VCaP (cell line): ENCODE results near the gene AGXT2.
A peak's percentile ranks its signal among the peaks of the same experiment; 100 is the strongest.

Source experiments
- H3K27ac ChIP-seq: fragments of 450-650 bp; 2 replicates; pipeline ENCODE4 v1.5.1; 2017
- TF ChIP-seq, protein P1 (sequence below): fragments of 450-650 bp; conservative IDR thresholded peaks from 2 replicates; pipeline ENCODE4 v1.5.1; 2017; ENCODE audit warnings: mild to moderate bottlenecking, moderate library complexity

Gene AGXT2

DNA sequence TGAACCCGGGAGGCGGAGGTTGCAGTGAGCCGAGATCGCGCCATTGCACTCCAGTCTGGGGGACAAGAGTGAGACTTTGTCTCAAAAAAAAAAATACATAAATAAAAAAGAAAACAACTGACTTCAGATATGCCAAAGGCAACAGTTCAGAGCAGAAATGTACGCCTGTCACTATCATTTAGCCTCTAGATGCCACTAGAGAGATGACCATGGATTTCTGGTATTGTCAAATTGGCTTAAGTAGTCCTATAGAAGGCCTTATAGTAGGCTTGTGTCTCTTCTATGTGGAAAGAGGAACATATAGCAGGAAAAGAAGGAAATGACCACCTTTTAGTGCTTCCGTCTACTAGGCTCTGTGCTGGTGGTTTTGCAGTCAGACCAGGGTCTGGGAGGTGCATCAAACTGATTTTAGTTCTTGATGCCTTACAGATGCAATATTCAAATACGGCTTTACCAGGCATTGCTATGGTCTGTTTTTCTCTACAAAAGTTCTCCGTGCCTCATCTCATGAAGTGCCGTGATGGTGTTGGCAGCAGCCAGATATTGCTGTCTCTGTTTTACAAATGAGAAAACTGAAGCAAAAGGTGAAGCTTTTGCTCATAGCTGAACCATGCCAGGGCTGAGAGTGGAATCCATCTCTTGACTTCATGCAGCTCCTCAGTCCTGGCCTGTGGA lies 17.2 kb downstream of the AGXT2 start:
- TF ChIP-seq, protein P1, sequence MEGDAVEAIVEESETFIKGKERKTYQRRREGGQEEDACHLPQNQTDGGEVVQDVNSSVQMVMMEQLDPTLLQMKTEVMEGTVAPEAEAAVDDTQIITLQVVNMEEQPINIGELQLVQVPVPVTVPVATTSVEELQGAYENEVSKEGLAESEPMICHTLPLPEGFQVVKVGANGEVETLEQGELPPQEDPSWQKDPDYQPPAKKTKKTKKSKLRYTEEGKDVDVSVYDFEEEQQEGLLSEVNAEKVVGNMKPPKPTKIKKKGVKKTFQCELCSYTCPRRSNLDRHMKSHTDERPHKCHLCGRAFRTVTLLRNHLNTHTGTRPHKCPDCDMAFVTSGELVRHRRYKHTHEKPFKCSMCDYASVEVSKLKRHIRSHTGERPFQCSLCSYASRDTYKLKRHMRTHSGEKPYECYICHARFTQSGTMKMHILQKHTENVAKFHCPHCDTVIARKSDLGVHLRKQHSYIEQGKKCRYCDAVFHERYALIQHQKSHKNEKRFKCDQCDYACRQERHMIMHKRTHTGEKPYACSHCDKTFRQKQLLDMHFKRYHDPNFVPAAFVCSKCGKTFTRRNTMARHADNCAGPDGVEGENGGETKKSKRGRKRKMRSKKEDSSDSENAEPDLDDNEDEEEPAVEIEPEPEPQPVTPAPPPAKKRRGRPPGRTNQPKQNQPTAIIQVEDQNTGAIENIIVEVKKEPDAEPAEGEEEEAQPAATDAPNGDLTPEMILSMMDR: no peak; the same call in 1 of the 2 replicates
- no peak overlapping the region for H3K27ac ChIP-seq

DNA sequence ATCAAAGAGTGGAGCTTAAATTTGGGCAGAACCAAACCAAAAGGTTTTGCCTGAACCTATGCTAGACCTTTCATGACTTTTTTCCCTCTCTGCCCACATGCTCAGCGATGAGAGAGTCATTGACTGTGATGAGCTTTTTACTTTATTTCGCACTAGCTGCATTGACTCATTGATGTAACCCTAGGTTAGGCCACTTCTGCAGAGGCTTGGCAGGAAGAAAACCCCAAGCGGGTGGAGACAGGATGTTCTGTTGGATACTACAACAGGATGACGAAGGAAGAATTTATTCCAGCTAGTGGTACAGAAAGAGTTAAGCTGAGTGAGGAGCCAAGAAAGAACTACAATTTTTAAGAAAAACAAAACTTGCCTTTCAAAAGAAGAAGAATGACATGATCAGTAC lies 18.4 kb downstream of the AGXT2 start:
- H3K27ac ChIP-seq: no peak overlapping the region
- TF ChIP-seq, protein P1: no peak

DNA sequence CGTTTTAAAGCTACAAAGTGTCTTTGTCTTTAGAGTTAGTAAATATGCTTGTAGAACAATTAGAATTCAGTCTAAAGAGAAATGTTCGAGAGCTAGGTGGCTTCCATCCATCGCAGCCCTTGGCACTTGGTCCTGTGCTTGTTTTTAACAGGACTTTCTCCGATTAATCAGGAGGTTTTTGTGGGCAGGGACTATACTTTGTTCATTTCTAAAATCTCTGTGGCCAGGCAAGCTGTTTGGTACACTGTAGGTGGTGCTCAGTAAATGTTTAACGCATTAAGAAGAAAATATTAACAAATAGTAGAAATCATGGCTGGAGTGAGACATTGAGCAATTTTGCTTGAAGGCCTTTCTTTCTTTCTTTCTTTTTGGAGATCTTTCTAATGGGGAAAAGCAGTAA lies 20.8 kb downstream of the AGXT2 start:
- peak overlapping the region; percentile 27 for H3K27ac ChIP-seq
- TF ChIP-seq, protein P1: no peak

DNA sequence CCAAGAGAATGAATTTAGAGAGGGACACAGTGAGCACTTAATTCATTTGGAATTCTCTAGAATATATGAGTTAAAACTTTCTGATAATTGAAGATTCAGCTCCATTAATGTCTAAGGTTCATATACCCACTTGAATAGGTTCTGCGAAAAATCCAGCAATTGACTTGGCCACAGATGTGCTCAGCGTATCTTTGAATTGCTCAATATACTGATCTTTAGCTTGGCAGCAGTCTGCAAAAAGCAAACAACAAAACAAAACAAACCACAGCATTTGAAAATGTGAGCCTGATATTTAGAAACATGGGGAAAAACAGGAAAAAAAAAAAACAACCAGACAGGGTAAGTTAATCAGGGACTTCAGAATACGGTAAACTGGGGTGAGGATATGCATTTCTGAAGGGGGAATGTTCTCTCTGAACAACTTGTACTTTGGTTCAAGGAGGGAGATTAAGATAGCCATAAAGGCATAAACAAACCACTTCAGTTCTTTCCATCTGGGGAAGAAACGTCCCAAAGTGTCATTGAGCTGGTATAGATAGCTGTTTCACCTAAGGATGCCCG lies 21.4 kb downstream of the AGXT2 start:
- TF ChIP-seq, protein P1: no peak
- peak overlapping the region; percentile 27 for H3K27ac ChIP-seq

DNA sequence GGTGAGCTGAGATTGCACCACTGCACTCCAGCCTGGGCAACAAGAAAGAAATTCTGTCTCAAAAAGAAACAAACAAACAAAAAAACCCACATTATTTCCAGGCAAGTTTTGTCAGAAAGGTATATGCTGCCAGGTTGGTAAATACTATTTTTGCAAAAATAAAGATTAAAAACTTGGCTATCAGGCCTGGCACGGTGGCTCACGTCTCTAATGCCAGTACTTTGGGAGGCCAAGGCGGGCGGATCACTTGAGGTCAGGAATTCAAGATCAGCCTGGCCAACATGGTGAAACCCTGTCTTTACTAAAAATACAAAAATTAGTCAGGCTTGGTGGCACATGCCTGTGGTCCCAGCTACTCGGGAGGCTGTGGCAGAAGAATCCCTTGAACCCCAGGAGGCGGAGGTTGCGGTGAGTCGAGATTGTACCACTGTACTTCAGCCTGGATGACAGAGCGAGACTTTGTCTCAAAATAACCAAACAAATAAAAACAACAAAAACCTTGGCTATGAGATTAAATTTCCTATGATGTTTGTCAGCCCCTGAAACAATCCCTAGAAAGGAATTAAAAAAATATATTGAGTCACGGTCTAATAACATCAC lies 22.7 kb downstream of the AGXT2 start:
- TF ChIP-seq, protein P1: no peak
- no peak overlapping the region for H3K27ac ChIP-seq

DNA sequence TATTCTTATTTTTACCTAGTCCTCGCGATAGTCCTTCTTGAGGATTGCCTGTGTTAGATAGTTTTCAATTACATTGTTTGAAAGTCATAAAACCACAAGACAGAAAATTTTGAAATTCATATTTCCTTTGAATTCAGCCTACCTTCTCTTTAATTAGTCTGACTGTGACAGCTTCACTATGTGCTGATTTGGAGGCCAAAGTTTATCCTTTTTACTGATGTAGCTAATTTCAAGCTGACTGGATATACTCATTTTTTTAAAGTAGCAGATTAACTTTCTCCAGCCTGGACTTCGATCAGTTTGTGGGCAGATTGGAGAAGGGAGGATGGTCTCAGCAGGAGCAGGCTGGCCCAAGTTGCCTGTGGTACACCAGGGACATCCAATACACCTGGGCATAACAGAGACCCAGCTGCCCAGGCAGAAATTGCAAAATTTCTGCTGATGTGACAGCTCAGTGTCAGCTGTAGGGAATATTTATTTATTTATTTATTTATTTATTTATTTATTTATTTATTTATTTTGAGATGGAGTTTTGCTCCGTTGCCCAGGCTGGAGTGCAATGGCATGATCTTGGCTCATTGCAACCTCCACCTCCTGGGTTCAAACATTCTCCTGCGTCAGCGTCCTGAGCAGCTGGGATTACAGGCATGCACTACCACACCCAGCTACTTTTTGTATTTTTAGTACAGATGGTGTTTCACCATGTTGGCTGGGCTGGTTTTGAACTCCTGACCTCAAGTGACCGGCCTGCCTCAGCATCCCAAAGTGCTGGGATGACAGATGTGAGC lies 24.2 kb downstream of the AGXT2 start:
- H3K27ac ChIP-seq: no peak overlapping the region
- TF ChIP-seq, protein P1: no peak
